Measurements from ENCODE around the gene EEF1G.

DNA sequence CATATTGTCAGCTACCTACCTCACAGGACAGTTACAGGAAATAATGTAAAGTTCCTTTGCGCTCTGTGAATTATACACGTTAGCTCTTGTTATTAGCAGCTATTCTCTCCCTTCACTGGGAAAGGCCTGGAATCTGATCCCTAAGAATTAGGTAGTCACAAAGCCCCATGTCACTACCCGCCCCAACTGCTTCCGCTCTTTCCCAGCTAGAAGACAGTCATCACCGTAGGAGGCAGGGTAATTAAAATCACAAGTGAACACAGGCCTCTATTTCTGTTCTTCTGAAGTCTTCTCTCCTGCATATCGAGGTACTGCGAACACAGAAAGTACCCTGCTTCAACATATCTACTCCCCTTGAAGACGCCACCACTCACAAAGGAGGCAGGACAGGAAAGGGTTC is 14.5 kb downstream of the EEF1G start:
- TF ChIP-seq, protein P1, sequence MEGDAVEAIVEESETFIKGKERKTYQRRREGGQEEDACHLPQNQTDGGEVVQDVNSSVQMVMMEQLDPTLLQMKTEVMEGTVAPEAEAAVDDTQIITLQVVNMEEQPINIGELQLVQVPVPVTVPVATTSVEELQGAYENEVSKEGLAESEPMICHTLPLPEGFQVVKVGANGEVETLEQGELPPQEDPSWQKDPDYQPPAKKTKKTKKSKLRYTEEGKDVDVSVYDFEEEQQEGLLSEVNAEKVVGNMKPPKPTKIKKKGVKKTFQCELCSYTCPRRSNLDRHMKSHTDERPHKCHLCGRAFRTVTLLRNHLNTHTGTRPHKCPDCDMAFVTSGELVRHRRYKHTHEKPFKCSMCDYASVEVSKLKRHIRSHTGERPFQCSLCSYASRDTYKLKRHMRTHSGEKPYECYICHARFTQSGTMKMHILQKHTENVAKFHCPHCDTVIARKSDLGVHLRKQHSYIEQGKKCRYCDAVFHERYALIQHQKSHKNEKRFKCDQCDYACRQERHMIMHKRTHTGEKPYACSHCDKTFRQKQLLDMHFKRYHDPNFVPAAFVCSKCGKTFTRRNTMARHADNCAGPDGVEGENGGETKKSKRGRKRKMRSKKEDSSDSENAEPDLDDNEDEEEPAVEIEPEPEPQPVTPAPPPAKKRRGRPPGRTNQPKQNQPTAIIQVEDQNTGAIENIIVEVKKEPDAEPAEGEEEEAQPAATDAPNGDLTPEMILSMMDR (IDR thresholded peaks at IDR 0.05), result no peak
- TF ChIP-seq POLR2AphosphoS5 (IDR thresholded peaks at IDR 0.05) (no peak), POLR2A (IDR thresholded peaks at IDR 0.05) (no peak), EP300 (IDR thresholded peaks at IDR 0.05) (no peak)
